CD4-positive, alpha-beta T cell (primary cell): Measurements from ENCODE around the gene INPPL1. TPM values are rescaled to one million over a fixed set of nuclear protein-coding genes. Genes with fewer than 3 reads are reported as not detected.
"Not testable (repeated sequence)": the region's sequence is repeated elsewhere in the genome, so short reads cannot be mapped to it uniquely, and the experiment has no call there.

ENCODE experiments used
- ATAC-seq: fragments of 200-7000 bp; cut with Tn5 transposase; one replicate; pipeline ENCODE4 v1.10.0; 2022; ENCODE audit warnings: mild to moderate bottlenecking; ENCODE audit not compliant: poor library complexity
- CTCF ChIA-PET: fragments of 350-600 bp; sonication (Branson Sonifier 250); formaldehyde crosslinking; loops from one replicate; lab custom pipeline; 2021; ENCODE audit warnings: antibody characterized with exemption, inconsistent platforms; lab: Charles Lee
- POLR2A ChIA-PET: fragments of 350-600 bp; sonication (Branson Sonifier 250); formaldehyde crosslinking; loops from one replicate; lab custom pipeline; 2021; ENCODE audit warnings: antibody characterized with exemption, inconsistent platforms; lab: Charles Lee
- DNase-seq, 14 experiments: peaks; one replicate each; pipeline ENCODE4 v3.0.0-alpha.2; 2013 to 2020; ENCODE audit warnings: mixed read lengths in 2 of 14
- H3K27ac ChIP-seq, 2 donors: one replicate each; pipeline versions ENCODE4 v1.5.1 to v1.7.0; 2013; ENCODE audit warnings: low read length in 2 of 2, low read depth in 1 of 2, mild to moderate bottlenecking in 1 of 2
- H3K27me3 ChIP-seq, 2 experiments: 1 replicate in 1 of 2; 2 replicates in 1 of 2; pipeline versions ENCODE4 v1.6.1 to v1.7.0; 2013; ENCODE audit warnings: low read length in 2 of 2, control low read depth in 1 of 2, mild to moderate bottlenecking in 1 of 2, moderate library complexity in 1 of 2; ENCODE audit not compliant: insufficient read depth in 2 of 2, control insufficient read depth in 1 of 2
- H3K36me3 ChIP-seq: one replicate; pipeline ENCODE4 v1.6.1; 2013; ENCODE audit warnings: low read length, control low read depth; ENCODE audit not compliant: insufficient read depth
- H3K4me1 ChIP-seq: one replicate; pipeline ENCODE4 v1.6.1; 2013; ENCODE audit warnings: low read length, control low read depth; ENCODE audit not compliant: insufficient read depth
- H3K4me3 ChIP-seq: one replicate; pipeline ENCODE4 v1.5.1; 2013; ENCODE audit warnings: mild to moderate bottlenecking, low read length, moderate library complexity
- H3K9me3 ChIP-seq, 2 experiments: 1 replicate in 1 of 2; 2 replicates in 1 of 2; pipeline versions ENCODE4 v1.6.1 to v1.7.0; 2013; ENCODE audit warnings: low read length in 2 of 2, mild to moderate bottlenecking in 2 of 2, control low read depth in 1 of 2, moderate library complexity in 1 of 2; ENCODE audit not compliant: control insufficient read depth in 1 of 2, insufficient read depth in 1 of 2
- H3K27ac Mint-ChIP-seq: one replicate; pipeline ENCODE4 v1.8.0; 2020; ENCODE audit warnings: mixed read lengths
- H3K27me3 Mint-ChIP-seq: one replicate; pipeline ENCODE4 v1.8.0; 2021; ENCODE audit warnings: mixed read lengths
- H3K36me3 Mint-ChIP-seq: one replicate; pipeline ENCODE4 v1.8.0; 2021; ENCODE audit warnings: low read depth, mixed read lengths
- H3K4me1 Mint-ChIP-seq: one replicate; pipeline ENCODE4 v1.8.0; 2021; ENCODE audit warnings: low read depth, mixed read lengths
- H3K4me3 Mint-ChIP-seq: one replicate; pipeline ENCODE4 v1.8.0; 2020; ENCODE audit warnings: mild to moderate bottlenecking, mixed read lengths
- H3K9me3 Mint-ChIP-seq: one replicate; pipeline ENCODE4 v1.8.0; 2020; ENCODE audit warnings: mixed read lengths
- intact Hi-C, 2 experiments: fragments of 100-400 bp; cut with DNase I in 1 of 2; cut with micrococcal nuclease in 1 of 2; formaldehyde crosslinking; loops; one replicate each; pipeline versions ENCODE4 v1.15.1 to v1.9.0; 2023 to 2025; cut with DNase I, micrococcal nuclease
- total RNA-seq, 174 experiments: library from RNA in 2 of 174; stranded (reverse) in 2 of 174; gene quantifications; one replicate each; pipeline ENCODE4 v1.2.3 and lab custom pipeline; 2021 to 2026
- TF ChIP-seq, protein P1 (sequence below): fragments of 200-600 bp; IDR thresholded peaks from one replicate; pipeline ENCODE4 v1.8.0; 2022; ENCODE audit warnings: antibody characterized with exemption, mild to moderate bottlenecking

The INPPL1 gene
- total RNA-seq, 2 experiments from 2014 or later, result 124 to 128 TPM

DNA sequence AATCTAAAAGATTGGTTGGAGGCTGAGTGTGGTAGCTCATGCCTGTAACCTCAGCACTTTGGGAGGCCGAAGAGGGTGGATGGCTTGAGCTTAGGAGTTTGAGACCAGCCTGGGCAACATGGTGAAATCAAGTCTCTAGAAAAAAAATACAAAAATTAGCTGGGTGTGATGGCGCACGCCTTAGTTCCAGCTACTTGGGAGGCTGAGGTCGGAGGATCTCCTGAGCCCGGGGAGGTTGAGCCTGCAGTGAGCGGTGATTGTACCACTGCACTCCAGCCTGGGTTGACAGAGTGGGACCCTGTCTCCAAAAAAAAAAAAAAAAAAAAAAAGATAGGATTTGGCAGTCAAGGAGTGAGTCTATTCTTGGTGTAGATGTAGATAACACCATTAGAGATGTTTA is 22.0 kb upstream of the INPPL1 start:
- Mint-ChIP-seq H3K9me3 (no peaks in the 10 kb centered on the region), H3K27ac (no peak overlapping the region)

DNA sequence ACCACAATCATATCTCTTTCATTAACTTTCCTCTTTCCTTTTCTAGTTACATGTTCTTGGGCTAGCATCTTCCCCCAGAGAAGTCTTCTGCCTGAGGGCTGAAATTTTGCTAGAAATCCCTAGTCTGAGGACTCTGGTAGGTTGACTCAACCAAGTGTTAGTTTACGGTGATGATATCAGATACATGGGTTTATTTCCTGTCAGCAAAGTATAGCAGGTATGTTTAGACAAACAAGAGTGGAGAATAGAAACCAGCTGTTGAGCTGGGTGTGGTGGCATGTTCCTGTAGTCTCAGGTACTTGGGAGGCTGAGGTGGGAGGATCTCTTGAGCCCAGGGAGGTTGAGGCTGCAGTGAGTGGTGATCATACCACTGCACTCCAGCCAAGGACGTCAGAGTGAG is 21.4 kb upstream of the INPPL1 start:
- Mint-ChIP-seq H3K36me3 (no peaks in the 10 kb centered on the region), H3K27me3 (no peaks in the 10 kb centered on the region), H3K4me1 (no peaks in the 10 kb centered on the region), H3K9me3 (no peaks in the 10 kb centered on the region), H3K27ac (no peak overlapping the region), H3K4me3 (no peak overlapping the region)
- Histone ChIP-seq H3K36me3 (no peaks in the 10 kb centered on the region), H3K27ac (no peak overlapping the region), H3K4me3 (no peak overlapping the region), H3K4me1 (no peaks in the 10 kb centered on the region), H3K9me3 (no peaks in the 10 kb centered on the region), H3K27me3 (no peaks in the 10 kb centered on the region)
- ChIA-PET POLR2A (no interaction called here), CTCF (interaction anchor here (0.7 kb wide), 1 partner anchor 1737 kb away, joined by 5 read pairs; no protein-coding TSS in a partner anchor)
- ATAC-seq (no peak), DNase-seq (no peak)
- TF ChIP-seq, protein P1, sequence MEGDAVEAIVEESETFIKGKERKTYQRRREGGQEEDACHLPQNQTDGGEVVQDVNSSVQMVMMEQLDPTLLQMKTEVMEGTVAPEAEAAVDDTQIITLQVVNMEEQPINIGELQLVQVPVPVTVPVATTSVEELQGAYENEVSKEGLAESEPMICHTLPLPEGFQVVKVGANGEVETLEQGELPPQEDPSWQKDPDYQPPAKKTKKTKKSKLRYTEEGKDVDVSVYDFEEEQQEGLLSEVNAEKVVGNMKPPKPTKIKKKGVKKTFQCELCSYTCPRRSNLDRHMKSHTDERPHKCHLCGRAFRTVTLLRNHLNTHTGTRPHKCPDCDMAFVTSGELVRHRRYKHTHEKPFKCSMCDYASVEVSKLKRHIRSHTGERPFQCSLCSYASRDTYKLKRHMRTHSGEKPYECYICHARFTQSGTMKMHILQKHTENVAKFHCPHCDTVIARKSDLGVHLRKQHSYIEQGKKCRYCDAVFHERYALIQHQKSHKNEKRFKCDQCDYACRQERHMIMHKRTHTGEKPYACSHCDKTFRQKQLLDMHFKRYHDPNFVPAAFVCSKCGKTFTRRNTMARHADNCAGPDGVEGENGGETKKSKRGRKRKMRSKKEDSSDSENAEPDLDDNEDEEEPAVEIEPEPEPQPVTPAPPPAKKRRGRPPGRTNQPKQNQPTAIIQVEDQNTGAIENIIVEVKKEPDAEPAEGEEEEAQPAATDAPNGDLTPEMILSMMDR, result no peak
- intact Hi-C loops, result no loop called here

More for the DNA sequence above, 22.0 kb upstream of the INPPL1 start:
- CTCF ChIA-PET, result interaction anchor here (0.7 kb wide), 1 partner anchor 1738 kb away, joined by 5 read pairs; no protein-coding TSS in a partner anchor
- POLR2A ChIA-PET, result no interaction called here
- H3K36me3 ChIP-seq, result no peaks in the 10 kb centered on the region
- Mint-ChIP-seq H3K36me3 (no peaks in the 10 kb centered on the region), H3K4me3 (no peak overlapping the region), H3K4me1 (no peaks in the 10 kb centered on the region), H3K27me3 (no peaks in the 10 kb centered on the region)
- no peak overlapping the region for H3K27ac ChIP-seq
- H3K9me3 ChIP-seq, result no peaks in the 10 kb centered on the region
- no peaks in the 10 kb centered on the region for H3K4me1 ChIP-seq
- TF ChIP-seq, protein P1, result no peak
- DNase-seq (no peak), ATAC-seq (no peak)
- no peak overlapping the region for H3K4me3 ChIP-seq
- H3K27me3 ChIP-seq, result no peaks in the 10 kb centered on the region
- intact Hi-C loops, result no loop called here

DNA sequence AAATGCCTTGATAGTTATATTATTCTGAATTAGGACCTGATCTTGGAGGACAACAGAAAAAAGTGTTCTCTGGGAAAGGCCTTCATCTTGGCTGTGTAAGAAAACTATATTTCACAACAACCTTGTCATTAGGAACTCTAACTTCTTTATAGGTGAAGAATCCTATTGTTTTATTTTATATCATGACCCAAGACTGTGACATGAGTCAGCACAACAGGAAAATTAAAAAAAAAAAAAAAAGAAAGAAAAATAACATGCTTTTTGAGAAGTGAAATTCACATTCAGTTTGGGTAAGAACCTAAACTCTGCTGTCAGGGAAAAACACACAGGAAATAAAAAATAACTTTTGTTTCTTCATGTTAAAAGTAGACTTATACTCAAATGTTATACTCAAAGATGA is 19.7 kb upstream of the INPPL1 start:
- CTCF ChIA-PET, result interaction anchor here (0.7 kb wide), 1 partner anchor 63 kb away, joined by 3 read pairs; no protein-coding TSS in a partner anchor
- Histone ChIP-seq H3K4me1 (no peaks in the 10 kb centered on the region), H3K27me3 (no peaks in the 10 kb centered on the region), H3K4me3 (no peak overlapping the region), H3K9me3 (peaks cover 0 to 10% of the 10 kb centered on the region in 2 experiments), H3K27ac (no peak overlapping the region), H3K36me3 (no peaks in the 10 kb centered on the region)
- ATAC-seq (no peak), DNase-seq (no peak)
- H3K27ac Mint-ChIP-seq, result no peak overlapping the region
- no peak overlapping the region for H3K4me3 Mint-ChIP-seq
- intact Hi-C loops, result no loop called here
- peaks cover 6% of the 10 kb centered on the region for H3K36me3 Mint-ChIP-seq
- peaks cover 14% of the 10 kb centered on the region for H3K27me3 Mint-ChIP-seq
- TF ChIP-seq, protein P1, result no peak
- no peaks in the 10 kb centered on the region for H3K4me1 Mint-ChIP-seq
- POLR2A ChIA-PET, result no interaction called here
- H3K9me3 Mint-ChIP-seq, result peaks cover 8% of the 10 kb centered on the region

DNA sequence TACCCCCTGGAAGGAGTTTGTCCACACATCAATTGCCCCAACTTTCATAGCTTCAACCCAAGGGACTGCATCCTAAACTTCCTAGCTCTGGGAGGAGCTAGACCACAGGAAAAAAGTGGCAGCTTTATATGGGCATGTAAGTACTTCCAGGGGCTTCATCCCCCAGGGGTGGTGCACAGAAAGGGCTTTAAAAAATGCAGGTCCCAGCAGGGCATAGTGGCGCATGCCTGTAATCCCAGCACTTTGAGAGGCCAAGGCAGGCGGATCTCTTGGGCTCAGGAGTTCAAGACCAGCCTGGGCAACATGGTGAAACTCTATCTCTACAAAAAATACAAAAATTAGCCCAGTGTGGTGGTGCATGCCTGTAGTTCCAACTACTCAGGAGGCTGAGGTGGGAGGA is 17.8 kb upstream of the INPPL1 start:
- H3K4me1 ChIP-seq, intact Hi-C loops, H3K4me3 ChIP-seq, ATAC-seq, H3K27ac ChIP-seq, POLR2A ChIA-PET, CTCF ChIA-PET, H3K36me3 ChIP-seq, DNase-seq, H3K4me3 Mint-ChIP-seq, H3K36me3 Mint-ChIP-seq, H3K27me3 ChIP-seq, H3K4me1 Mint-ChIP-seq, H3K27ac Mint-ChIP-seq: not testable (repeated sequence)
- Mint-ChIP-seq H3K27me3 (peaks cover 25% of the 10 kb centered on the region), H3K9me3 (peaks cover 13% of the 10 kb centered on the region)
- H3K9me3 ChIP-seq, result peaks cover 4 to 14% of the 10 kb centered on the region in 2 experiments
